HepG2 (cell line): ENCODE data around the gene SRF. TPM values are rescaled to one million over a fixed set of nuclear protein-coding genes. Genes with fewer than 3 reads are reported as not detected.

Source experiments
- CTCF ChIP-seq: sonication (generic); formaldehyde crosslinking; IDR thresholded peaks from 2 replicates; pipeline ENCODE4 v1.5.0; 2020; ENCODE audit warnings: mild to moderate bottlenecking, missing genetic modification reagents, moderate library complexity
- EEA1 ChIP-seq: sonication (generic); formaldehyde crosslinking; IDR thresholded peaks from 2 replicates; pipeline ENCODE4 v1.5.1; 2020; ENCODE audit warnings: mild to moderate bottlenecking, missing genetic modification reagents, borderline replicate concordance
- NFYB ChIP-seq: sonication (generic); formaldehyde crosslinking; IDR thresholded peaks from 2 replicates; pipeline ENCODE4 v1.4.0; 2020; ENCODE audit warnings: missing genetic modification reagents
- RERE ChIP-seq: IDR thresholded peaks from 2 replicates; pipeline ENCODE4 v1.6.1; 2016; ENCODE audit warnings: low read depth, missing genetic modification reagents, missing compliant biosample characterization
- RNF219 ChIP-seq: sonication (generic); formaldehyde crosslinking; IDR thresholded peaks from 2 replicates; pipeline ENCODE4 v1.5.0; 2020; ENCODE audit warnings: mild to moderate bottlenecking, missing genetic modification reagents
- ZBTB4 ChIP-seq: sonication (generic); formaldehyde crosslinking; IDR thresholded peaks from 2 replicates; pipeline ENCODE4 v1.4.0; 2020; ENCODE audit warnings: missing genetic modification reagents, mild to moderate bottlenecking, borderline replicate concordance
- ZIK1 ChIP-seq: sonication (generic); formaldehyde crosslinking; IDR thresholded peaks from 2 replicates; pipeline ENCODE4 v1.5.0; 2020; ENCODE audit warnings: mild to moderate bottlenecking, low read depth, missing genetic modification reagents, borderline replicate concordance
- ZNF143 ChIP-seq: sonication (generic); formaldehyde crosslinking; IDR thresholded peaks from 2 replicates; pipeline ENCODE4 v1.4.0; 2020; ENCODE audit warnings: missing genetic modification reagents
- ZNF251 ChIP-seq: sonication (generic); formaldehyde crosslinking; IDR thresholded peaks from 2 replicates; pipeline ENCODE4 v1.9.0; 2021; ENCODE audit warnings: mild to moderate bottlenecking, missing genetic modification reagents
- ZNF543 ChIP-seq: sonication (generic); formaldehyde crosslinking; IDR thresholded peaks from 2 replicates; pipeline ENCODE4 v1.4.0; 2020; ENCODE audit warnings: mild to moderate bottlenecking, missing genetic modification reagents
- polyA plus RNA-seq, 8 experiments: library from polyadenylated mRNA; depleted of rRNA in 3 of 8; stranded (reverse) in 7 of 8; unstranded in 1 of 8; fragments of >200 nt; fragmentation: Illumina TruSeq in 4 of 8; extraction: Trizol in 4 of 8; gene quantifications; 2 replicates each; pipeline versions ENCODE4 v1.2.1 to v1.2.3, GENCODE V29; 2011 to 2016; ENCODE audit warnings: low read depth in 4 of 8, missing spikeins in 1 of 8, mixed read lengths in 1 of 8; ENCODE audit not compliant: insufficient read depth in 1 of 8
- total RNA-seq, 5 experiments: library from RNA; depleted of rRNA; stranded (reverse); fragments of >200 nt; fragmentation: Illumina TruSeq; extraction: Trizol; gene quantifications; 2 replicates each; pipeline ENCODE4 v1.2.3, GENCODE V29; 2016; ENCODE audit warnings: low read depth in 1 of 5

The SRF gene
- total and polyA plus RNA-seq, 2 of the 13 experiments (the other 11 are each of a cell fraction or from before 2014, with no cell fraction given), result 25.5 to 44.1 TPM

- TF ChIP-seq NFYB (no peak; the same call in 1 of the 2 replicates), EEA1 (CRISPR knock-in tag) (no peak), ZNF251 (CRISPR knock-in tag) (no peak), ZBTB4 (CRISPR knock-in tag) (peak; percentile 60; the same call in 1 of the 2 replicates), RERE (CRISPR knock-in tag) (no peak; the same call in 1 of the 2 replicates), ZIK1 (CRISPR knock-in tag) (0 out of 2 replicates have a peak, but pooled peaks have one; percentile 40), ZNF143 (CRISPR knock-in tag) (peak; percentile 45; the same call in 1 of the 2 replicates), CTCF (CRISPR knock-in tag) (peak; percentile 100), ZNF543 (CRISPR knock-in tag) (no peak), RNF219 (CRISPR knock-in tag) (no peak)
Observed at GRCh38 chr6:43143235-43144128, 27.6 kb upstream of the SRF start (continued).
